HEK293 (cell line): ENCODE data around the gene TBC1D5.

Source experiments
- BCL6B ChIP-seq: fragments of 450-650 bp; formaldehyde crosslinking; IDR thresholded peaks from 2 replicates; pipeline ENCODE4 v1.5.1; 2017; ENCODE audit warnings: missing biosample characterization, missing genetic modification characterization
- CTCF ChIP-seq: fragments of 450-650 bp; formaldehyde crosslinking; IDR thresholded peaks from 2 replicates; pipeline ENCODE4 v1.5.1; 2016; ENCODE audit warnings: missing biosample characterization, missing genetic modification characterization
- EGR2 ChIP-seq: fragments of 450-650 bp; formaldehyde crosslinking; IDR thresholded peaks from 2 replicates; pipeline ENCODE4 v1.5.1; 2016; ENCODE audit warnings: low read depth, missing biosample characterization, missing genetic modification characterization
- MYNN ChIP-seq: fragments of 450-650 bp; formaldehyde crosslinking; IDR thresholded peaks from 2 replicates; pipeline ENCODE4 v1.5.1; 2016; ENCODE audit warnings: missing biosample characterization, missing genetic modification characterization, borderline replicate concordance
- ZBTB11 ChIP-seq: fragments of 450-650 bp; formaldehyde crosslinking; conservative IDR thresholded peaks from 2 replicates; pipeline ENCODE4 v1.5.1; 2016; ENCODE audit warnings: low read depth, missing biosample characterization, missing genetic modification characterization
- ZBTB49 ChIP-seq: fragments of 450-650 bp; formaldehyde crosslinking; IDR thresholded peaks from 2 replicates; pipeline ENCODE4 v1.5.1; 2016; ENCODE audit warnings: missing biosample characterization, missing genetic modification characterization, low read depth
- ZFP37 ChIP-seq: fragments of 450-650 bp; formaldehyde crosslinking; IDR thresholded peaks from 2 replicates; pipeline ENCODE4 v1.5.1; 2016; ENCODE audit warnings: missing biosample characterization, missing genetic modification characterization
- ZNF274 ChIP-seq, 2 experiments: fragments of 200-500 bp in 1 of 2; fragments of 450-650 bp in 1 of 2; sonication (Bioruptor generic) in 1 of 2; formaldehyde crosslinking in 1 of 2; IDR thresholded peaks; 2 replicates each; pipeline versions ENCODE4 v1.5.1 to v1.6.1; 2014 to 2016; ENCODE audit warnings: borderline replicate concordance in 1 of 2, inconsistent platforms in 1 of 2, low read length in 1 of 2, missing biosample characterization in 1 of 2, missing genetic modification characterization in 1 of 2
- ZNF530 ChIP-seq: fragments of 450-650 bp; formaldehyde crosslinking; IDR thresholded peaks from 2 replicates; pipeline ENCODE4 v1.5.1; 2016; ENCODE audit warnings: low read depth, missing biosample characterization, missing genetic modification characterization
- ZNF623 ChIP-seq: fragments of 450-650 bp; formaldehyde crosslinking; IDR thresholded peaks from 2 replicates; pipeline ENCODE4 v1.5.1; 2016; ENCODE audit warnings: missing biosample characterization, missing genetic modification characterization
- ZNF658 ChIP-seq: fragments of 450-650 bp; formaldehyde crosslinking; IDR thresholded peaks from 2 replicates; pipeline ENCODE4; 2016; ENCODE audit warnings: missing biosample characterization, missing genetic modification characterization
- TF ChIP-seq, protein P1 (sequence below): fragments of 450-650 bp; formaldehyde crosslinking; IDR thresholded peaks from 2 replicates; pipeline ENCODE4 v1.5.1; 2016; ENCODE audit warnings: missing biosample characterization, missing genetic modification characterization
- TF ChIP-seq, protein P2 (sequence below): fragments of 450-650 bp; formaldehyde crosslinking; IDR thresholded peaks from 2 replicates; pipeline ENCODE4 v1.5.1; 2016; ENCODE audit warnings: missing biosample characterization, missing genetic modification characterization

DNA sequence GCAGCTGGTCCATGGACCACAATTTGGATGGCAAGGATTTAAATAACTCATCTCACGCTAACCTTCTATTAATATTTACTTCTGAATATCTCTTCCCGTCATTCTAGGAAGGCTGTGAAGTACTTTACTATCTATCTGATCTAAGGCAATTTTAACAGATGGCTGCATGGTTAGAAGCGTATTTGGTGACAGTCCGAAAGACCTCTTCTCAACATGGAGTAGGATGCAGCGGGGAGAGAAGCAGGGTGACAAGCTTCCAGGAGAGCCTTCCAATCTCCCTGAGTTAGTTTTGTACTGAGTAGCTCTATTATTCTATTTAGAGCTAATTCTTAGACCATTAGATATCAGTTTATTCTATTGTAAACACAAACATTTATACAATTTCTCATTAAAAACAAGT, 548.3 kb downstream of the TBC1D5 start:
- TF ChIP-seq CTCF (tag by site-specific recombination) (no peak), ZBTB49 (no peak), MYNN (tag by site-specific recombination) (no peak), ZNF274 (IDR thresholded peaks at IDR 0.05; ENCODE audit: low read length) (no peak), ZNF274 (tag by site-specific recombination; IDR thresholded peaks at IDR 0.05; ENCODE audit: borderline replicate concordance) (no peak), EGR2 (tag by site-specific recombination) (no peak), ZFP37 (no peak), ZNF530 (tag by site-specific recombination) (no peak), ZNF623 (no peak), ZNF658 (tag by site-specific recombination) (no peak), ZBTB11 (no peak), BCL6B (tag by site-specific recombination) (no peak)
- TF ChIP-seq, protein P1, sequence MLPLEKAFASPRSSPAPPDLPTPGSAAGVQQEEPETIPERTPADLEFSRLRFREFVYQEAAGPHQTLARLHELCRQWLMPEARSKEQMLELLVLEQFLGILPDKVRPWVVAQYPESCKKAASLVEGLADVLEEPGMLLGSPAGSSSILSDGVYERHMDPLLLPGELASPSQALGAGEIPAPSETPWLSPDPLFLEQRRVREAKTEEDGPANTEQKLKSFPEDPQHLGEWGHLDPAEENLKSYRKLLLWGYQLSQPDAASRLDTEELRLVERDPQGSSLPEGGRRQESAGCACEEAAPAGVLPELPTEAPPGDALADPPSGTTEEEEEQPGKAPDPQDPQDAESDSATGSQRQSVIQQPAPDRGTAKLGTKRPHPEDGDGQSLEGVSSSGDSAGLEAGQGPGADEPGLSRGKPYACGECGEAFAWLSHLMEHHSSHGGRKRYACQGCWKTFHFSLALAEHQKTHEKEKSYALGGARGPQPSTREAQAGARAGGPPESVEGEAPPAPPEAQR = no peak
- TF ChIP-seq, protein P2, sequence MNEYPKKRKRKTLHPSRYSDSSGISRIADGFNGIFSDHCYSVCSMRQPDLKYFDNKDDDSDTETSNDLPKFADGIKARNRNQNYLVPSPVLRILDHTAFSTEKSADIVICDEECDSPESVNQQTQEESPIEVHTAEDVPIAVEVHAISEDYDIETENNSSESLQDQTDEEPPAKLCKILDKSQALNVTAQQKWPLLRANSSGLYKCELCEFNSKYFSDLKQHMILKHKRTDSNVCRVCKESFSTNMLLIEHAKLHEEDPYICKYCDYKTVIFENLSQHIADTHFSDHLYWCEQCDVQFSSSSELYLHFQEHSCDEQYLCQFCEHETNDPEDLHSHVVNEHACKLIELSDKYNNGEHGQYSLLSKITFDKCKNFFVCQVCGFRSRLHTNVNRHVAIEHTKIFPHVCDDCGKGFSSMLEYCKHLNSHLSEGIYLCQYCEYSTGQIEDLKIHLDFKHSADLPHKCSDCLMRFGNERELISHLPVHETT (tag by site-specific recombination) = no peak
